ENCODE data around the gene CSF3R. TPM values are rescaled to one million over a fixed set of nuclear protein-coding genes. Genes with fewer than 3 reads are reported as not detected.
"Not testable (repeated sequence)": the region's sequence is repeated elsewhere in the genome, so short reads cannot be mapped to it uniquely, and the experiment has no call there.

Gene CSF3R
- total RNA-seq, 4 donors from 2014 or later, result 18.9 to 258 (median 41.8) TPM

- ATAC-seq (ENCODE audit: low FRiP score) (no peak), DNase-seq (ENCODE audit: low spot score) (no peak)
- no peak for TF ChIP-seq CTCF (IDR thresholded peaks at IDR 0.05)
These were observed 21.0 kb upstream of the CSF3R start for GRCh38 chr1:36503733-36504132.

GRCh38 chr1:36503159-36503558, 20.4 kb upstream of the CSF3R start:
- no peak for TF ChIP-seq CTCF (IDR thresholded peaks at IDR 0.05)
- no peak for ATAC-seq (ENCODE audit: low FRiP score)
- DNase-seq (ENCODE audit: low spot score), result no peak

GRCh38 chr1:36502616-36503015, 19.9 kb upstream of the CSF3R start:
- no peak for TF ChIP-seq CTCF (IDR thresholded peaks at IDR 0.05)
- ATAC-seq (ENCODE audit: low FRiP score), result no peak
- no peak for DNase-seq (ENCODE audit: low spot score)

- not testable (repeated sequence) for ATAC-seq (ENCODE audit: low FRiP score); DNase-seq (ENCODE audit: low spot score)
These were observed 19.2 kb upstream of the CSF3R start for GRCh38 chr1:36501911-36502310.

GRCh38 chr1:36497207-36497606, 14.5 kb upstream of the CSF3R start:
- DNase-seq (ENCODE audit: low spot score), result no peak
- no peak for ATAC-seq (ENCODE audit: low FRiP score)
- no peak for TF ChIP-seq CTCF (IDR thresholded peaks at IDR 0.05)

GRCh38 chr1:36494971-36495370, 12.3 kb upstream of the CSF3R start:
- TF ChIP-seq CTCF (IDR thresholded peaks at IDR 0.05), result no peak
- no peak for ATAC-seq (ENCODE audit: low FRiP score)
- DNase-seq (ENCODE audit: low spot score), result no peak

- ATAC-seq (ENCODE audit: low FRiP score) (no peak), DNase-seq (ENCODE audit: low spot score) (no peak)
- TF ChIP-seq CTCF (IDR thresholded peaks at IDR 0.05), result no peak
These were observed 10.8 kb upstream of the CSF3R start for GRCh38 chr1:36493524-36493923.

GRCh38 chr1:36492491-36492890, 9.8 kb upstream of the CSF3R start:
- no peak for ATAC-seq (ENCODE audit: low FRiP score)
- no peak for DNase-seq (ENCODE audit: low spot score)
- no peak for TF ChIP-seq CTCF (IDR thresholded peaks at IDR 0.05)

- ATAC-seq (ENCODE audit: low FRiP score); DNase-seq (ENCODE audit: low spot score): not testable (repeated sequence)
These were observed 6.7 kb upstream of the CSF3R start for GRCh38 chr1:36489258-36490051.

All from omental fat pad (tissue), 4 donors.